ENCODE results near the gene TLNRD1.
A peak's percentile ranks its signal among the peaks of the same experiment; 100 is the strongest.

Gene TLNRD1

GRCh38 chr15:81013396-81013929 is 12.7 kb downstream of the TLNRD1 start:
- Mint-ChIP-seq H3K27ac (ENCODE audit: low read depth) (peak overlapping the region; percentile 9), H3K4me1 (peaks cover 28% of the 10 kb centered on the region), H3K36me3 (ENCODE audit: insufficient read depth) (peaks cover 4% of the 10 kb centered on the region), H3K4me3 (no peak overlapping the region), H3K9me3 (no peaks in the 10 kb centered on the region), H3K27me3 (no peaks in the 10 kb centered on the region)
- ATAC-seq (replicated peaks; ENCODE audit: extremely low read depth, poor library complexity, severe bottlenecking) (no peak), DNase-seq (ENCODE audit: low spot score in 2 of 2) (no peak)

DNA sequence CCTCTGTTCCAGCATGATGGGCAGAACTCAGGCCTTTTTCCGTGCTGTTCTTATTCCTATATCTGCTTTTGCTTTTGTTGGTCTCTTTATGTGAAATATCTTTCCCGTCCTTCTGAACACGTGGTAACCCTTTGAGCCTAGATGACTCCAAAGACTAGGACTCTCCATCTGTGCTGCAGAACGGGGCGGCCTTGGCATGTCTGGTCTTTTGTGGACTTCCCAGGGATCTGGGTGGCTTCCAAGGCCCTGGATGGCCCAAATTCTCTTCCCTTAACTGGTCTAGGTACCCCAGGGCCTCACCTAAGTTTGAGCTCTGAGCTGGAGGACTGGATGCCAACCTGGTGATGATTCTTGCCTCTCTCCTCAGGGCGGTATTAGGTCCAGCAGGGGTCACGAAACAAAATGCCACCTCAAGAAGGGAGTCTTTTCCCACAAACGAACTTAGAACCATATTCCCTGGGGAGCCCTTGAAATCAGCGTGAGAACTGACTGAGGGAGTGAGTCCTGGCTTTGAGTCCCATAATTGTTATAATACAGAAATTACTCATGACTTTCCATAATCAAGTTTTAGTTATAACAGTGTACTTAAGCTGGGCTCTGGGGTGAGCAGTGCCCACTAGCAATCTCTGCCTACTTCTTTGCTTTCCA is 13.8 kb downstream of the TLNRD1 start:
- DNase-seq (ENCODE audit: low spot score in 2 of 2) (no peak), ATAC-seq (replicated peaks; ENCODE audit: extremely low read depth, poor library complexity, severe bottlenecking) (no peak)
- Mint-ChIP-seq H3K4me3 (no peak overlapping the region), H3K27ac (ENCODE audit: low read depth) (no peak overlapping the region), H3K4me1 (peaks cover 20% of the 10 kb centered on the region), H3K27me3 (no peaks in the 10 kb centered on the region), H3K36me3 (ENCODE audit: insufficient read depth) (peaks cover 4% of the 10 kb centered on the region), H3K9me3 (no peaks in the 10 kb centered on the region)

DNA sequence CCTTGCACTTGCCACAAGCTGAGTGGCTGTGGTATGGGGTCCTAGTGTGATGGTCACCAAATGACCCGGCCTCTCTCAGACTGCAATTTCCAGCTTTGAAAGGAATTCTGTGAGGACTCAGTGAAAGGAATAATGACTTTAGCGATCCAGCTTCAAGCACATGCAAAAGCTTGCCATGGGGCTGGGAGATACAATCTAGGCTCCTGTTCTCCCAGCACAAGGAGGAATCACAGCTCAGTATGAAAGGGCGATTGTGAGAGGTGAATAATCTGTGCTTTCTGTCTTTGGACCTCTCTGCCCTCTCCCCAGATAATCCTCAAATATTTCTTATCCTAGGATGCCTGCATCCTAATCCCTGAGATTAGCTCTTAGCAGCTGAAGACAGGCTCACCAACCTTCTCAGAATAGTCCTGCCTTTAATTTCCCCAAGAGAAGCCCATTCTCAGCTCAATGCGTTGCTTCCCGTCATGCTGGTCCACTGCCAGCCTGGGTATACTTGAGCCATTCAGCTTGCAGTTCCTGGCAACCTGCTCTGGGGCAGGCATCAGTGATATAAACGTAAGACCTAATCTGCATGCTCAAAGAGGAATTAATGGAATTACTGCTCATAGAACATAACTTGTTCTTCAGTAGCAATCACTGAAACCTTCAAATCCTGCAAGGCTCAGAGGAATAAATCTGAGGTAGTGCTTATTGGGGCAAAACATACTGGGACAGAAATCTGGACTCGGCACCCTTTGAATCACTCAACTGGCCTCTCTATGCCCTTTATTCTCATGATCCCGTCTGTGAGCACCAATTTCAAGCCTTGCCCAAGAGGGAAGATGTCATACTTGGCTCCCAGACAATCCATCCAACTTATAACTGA is 15.1 kb downstream of the TLNRD1 start:
- Mint-ChIP-seq H3K4me1 (peaks cover 15% of the 10 kb centered on the region), H3K9me3 (no peaks in the 10 kb centered on the region), H3K4me3 (no peak overlapping the region), H3K27me3 (no peaks in the 10 kb centered on the region), H3K27ac (ENCODE audit: low read depth) (no peak overlapping the region), H3K36me3 (ENCODE audit: insufficient read depth) (peaks cover 4% of the 10 kb centered on the region)
- DNase-seq (ENCODE audit: low spot score in 2 of 2) (no peak), ATAC-seq (replicated peaks; ENCODE audit: extremely low read depth, poor library complexity, severe bottlenecking) (no peak)

GRCh38 chr15:81016489-81017068 is 15.9 kb downstream of the TLNRD1 start:
- Mint-ChIP-seq H3K4me3 (no peak overlapping the region), H3K36me3 (ENCODE audit: insufficient read depth) (peaks cover 4% of the 10 kb centered on the region), H3K27me3 (no peaks in the 10 kb centered on the region), H3K27ac (ENCODE audit: low read depth) (no peak overlapping the region), H3K4me1 (peaks cover 15% of the 10 kb centered on the region), H3K9me3 (no peaks in the 10 kb centered on the region)
- DNase-seq (ENCODE audit: low spot score in 2 of 2), result no peak
- ATAC-seq (replicated peaks; ENCODE audit: extremely low read depth, poor library complexity, severe bottlenecking), result no peak

DNA sequence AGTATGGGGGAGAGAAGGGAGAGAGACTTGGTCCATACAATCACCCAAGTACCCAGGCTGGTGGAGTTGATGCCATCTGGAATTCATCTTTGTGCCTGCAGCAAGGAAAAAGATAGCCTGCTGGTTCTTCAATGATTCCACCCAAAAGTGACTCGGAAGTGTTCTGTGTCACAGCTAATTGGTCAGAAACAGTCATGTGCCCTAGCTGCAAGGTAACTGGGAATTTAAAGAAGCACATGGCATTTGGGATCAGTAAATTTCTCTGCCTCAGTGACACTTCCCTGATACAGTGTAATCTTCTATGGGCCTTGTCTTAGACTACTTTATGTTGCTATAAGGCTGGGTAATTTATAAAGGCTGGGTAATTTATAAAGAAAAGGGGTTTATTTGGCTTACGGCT is 17.5 kb downstream of the TLNRD1 start:
- Mint-ChIP-seq H3K36me3 (ENCODE audit: insufficient read depth) (peaks cover 4% of the 10 kb centered on the region), H3K27ac (ENCODE audit: low read depth) (no peak overlapping the region), H3K4me1 (peaks cover 14% of the 10 kb centered on the region), H3K9me3 (no peaks in the 10 kb centered on the region), H3K27me3 (no peaks in the 10 kb centered on the region), H3K4me3 (no peak overlapping the region)
- ATAC-seq (replicated peaks; ENCODE audit: extremely low read depth, poor library complexity, severe bottlenecking), result no peak
- no peak for DNase-seq (ENCODE audit: low spot score in 2 of 2)

DNA sequence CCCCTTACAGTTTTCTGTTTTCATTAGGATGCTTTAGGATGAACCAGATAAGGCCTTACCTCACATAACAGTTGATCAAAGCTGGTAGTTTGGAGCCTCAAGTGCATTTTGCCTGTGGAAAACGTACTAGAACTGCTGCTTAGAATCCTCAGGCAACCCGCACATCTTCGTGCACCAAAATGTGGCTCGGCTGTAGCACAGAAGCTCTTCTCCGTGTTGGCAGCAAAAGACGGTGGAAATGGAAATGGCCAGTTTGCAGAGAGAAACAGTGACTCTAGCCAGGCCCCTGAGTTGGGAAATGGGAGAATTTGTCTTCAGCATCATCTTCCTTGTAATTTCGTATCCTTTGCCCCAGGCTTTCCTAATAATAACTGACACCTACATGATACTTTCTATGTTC is 20.6 kb downstream of the TLNRD1 start:
- Mint-ChIP-seq H3K27ac (ENCODE audit: low read depth) (no peak overlapping the region), H3K4me3 (no peak overlapping the region), H3K9me3 (no peaks in the 10 kb centered on the region), H3K36me3 (ENCODE audit: insufficient read depth) (no peaks in the 10 kb centered on the region), H3K27me3 (no peaks in the 10 kb centered on the region), H3K4me1 (peaks cover 13% of the 10 kb centered on the region)
- DNase-seq (ENCODE audit: low spot score in 2 of 2) (no peak), ATAC-seq (replicated peaks; ENCODE audit: extremely low read depth, poor library complexity, severe bottlenecking) (no peak)

DNA sequence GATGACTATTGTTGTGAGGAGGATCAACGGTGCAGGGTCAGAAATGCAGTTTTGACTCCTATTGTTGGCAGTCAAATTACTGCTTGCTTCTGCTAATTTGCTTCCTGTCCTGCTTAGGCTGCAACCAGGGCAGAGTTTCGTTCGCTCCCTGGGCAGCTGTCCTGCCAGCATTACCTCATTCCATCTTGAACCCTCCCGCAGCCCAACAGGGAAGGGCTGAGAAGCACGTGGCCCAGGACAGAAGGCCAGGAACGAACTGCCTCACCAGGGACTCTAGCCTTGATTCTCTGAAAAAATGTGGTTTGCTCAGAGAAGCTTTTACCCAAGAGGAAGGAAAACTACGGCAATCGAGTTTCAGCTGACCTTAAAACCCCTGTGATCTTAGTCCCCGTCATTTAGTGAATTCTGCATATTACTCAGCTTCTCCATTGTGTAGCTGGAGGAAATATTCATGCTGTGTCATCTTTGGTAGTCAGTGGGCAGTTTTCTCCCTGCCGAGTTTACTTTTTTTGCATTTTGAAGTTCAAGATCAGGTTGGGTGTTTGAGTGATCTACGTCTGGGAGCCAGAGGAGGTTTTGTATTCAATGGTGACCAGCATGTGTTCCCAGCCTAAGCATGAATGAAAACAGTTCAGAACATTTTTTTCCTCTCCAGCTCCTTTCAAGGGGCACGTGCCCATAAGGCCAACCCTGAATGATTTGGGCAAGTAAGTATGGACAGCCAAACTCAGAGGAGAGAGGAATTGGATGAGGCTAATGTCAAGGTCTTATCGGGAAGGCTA is 23.0 kb downstream of the TLNRD1 start:
- no peak for DNase-seq (ENCODE audit: low spot score in 2 of 2)
- Mint-ChIP-seq H3K27me3 (no peaks in the 10 kb centered on the region), H3K36me3 (ENCODE audit: insufficient read depth) (no peaks in the 10 kb centered on the region), H3K4me1 (peaks cover 13% of the 10 kb centered on the region), H3K9me3 (no peaks in the 10 kb centered on the region), H3K4me3 (no peak overlapping the region), H3K27ac (ENCODE audit: low read depth) (peak overlapping the region; percentile 62)
- peak; percentile 28 for ATAC-seq (replicated peaks; ENCODE audit: extremely low read depth, poor library complexity, severe bottlenecking)

GRCh38 chr15:81024265-81024872 is 23.6 kb downstream of the TLNRD1 start:
- ATAC-seq (replicated peaks; ENCODE audit: extremely low read depth, poor library complexity, severe bottlenecking) (no peak), DNase-seq (ENCODE audit: low spot score in 2 of 2) (no peak)
- Mint-ChIP-seq H3K36me3 (ENCODE audit: insufficient read depth) (no peaks in the 10 kb centered on the region), H3K4me3 (no peak overlapping the region), H3K9me3 (no peaks in the 10 kb centered on the region), H3K4me1 (peaks cover 13% of the 10 kb centered on the region), H3K27ac (ENCODE audit: low read depth) (no peak overlapping the region), H3K27me3 (peaks cover 6% of the 10 kb centered on the region)

GRCh38 chr15:81024936-81025335 is 24.2 kb downstream of the TLNRD1 start:
- ATAC-seq (replicated peaks; ENCODE audit: extremely low read depth, poor library complexity, severe bottlenecking) (no peak), DNase-seq (ENCODE audit: low spot score in 2 of 2) (no peak)
- Mint-ChIP-seq H3K9me3 (peaks cover 5% of the 10 kb centered on the region), H3K4me3 (no peak overlapping the region), H3K4me1 (peaks cover 13% of the 10 kb centered on the region), H3K27me3 (peaks cover 12% of the 10 kb centered on the region), H3K27ac (ENCODE audit: low read depth) (no peak overlapping the region), H3K36me3 (ENCODE audit: insufficient read depth) (no peaks in the 10 kb centered on the region)

DNA sequence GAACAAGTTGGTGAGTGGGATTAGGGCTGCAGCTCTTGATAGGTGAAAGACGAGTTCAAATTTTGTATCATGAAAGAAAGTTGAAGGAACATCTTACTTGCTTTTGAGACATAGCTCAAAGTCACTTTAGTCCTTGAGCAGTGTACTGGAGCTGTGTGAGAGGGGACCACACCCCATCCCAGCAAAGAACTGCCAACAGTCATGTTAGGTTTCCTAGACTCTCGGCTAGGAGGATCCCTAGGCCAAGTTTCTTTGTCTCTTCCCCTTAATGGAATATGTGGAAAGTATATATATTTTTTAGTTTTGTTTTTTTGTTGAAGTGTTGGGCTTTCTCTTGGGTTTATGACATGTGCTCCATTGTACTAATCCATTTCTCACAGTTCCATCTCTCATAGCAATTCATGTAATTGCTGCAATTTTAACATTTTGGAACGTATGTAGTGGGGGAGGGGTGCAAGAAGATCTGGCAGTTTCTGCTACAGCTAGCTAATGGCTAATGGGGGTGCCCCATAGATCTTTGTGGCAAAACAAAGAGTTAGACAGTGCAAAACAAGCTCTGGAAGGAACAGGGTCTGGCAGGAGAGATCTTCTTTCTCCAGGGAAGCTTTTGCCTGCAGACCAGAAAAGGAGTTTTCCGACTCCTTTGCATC is 25.1 kb downstream of the TLNRD1 start:
- no peak for ATAC-seq (replicated peaks; ENCODE audit: extremely low read depth, poor library complexity, severe bottlenecking)
- peaks cover 13% of the 10 kb centered on the region for H3K4me1 Mint-ChIP-seq
- DNase-seq (ENCODE audit: low spot score in 2 of 2), result no peak
- peaks cover 6% of the 10 kb centered on the region for H3K9me3 Mint-ChIP-seq
- no peak overlapping the region for H3K27ac Mint-ChIP-seq (ENCODE audit: low read depth)
- no peak overlapping the region for H3K4me3 Mint-ChIP-seq
- H3K27me3 Mint-ChIP-seq, result peaks cover 20% of the 10 kb centered on the region
- H3K36me3 Mint-ChIP-seq (ENCODE audit: insufficient read depth), result no peaks in the 10 kb centered on the region

GRCh38 chr15:81026836-81027599 is 26.3 kb downstream of the TLNRD1 start:
- Mint-ChIP-seq H3K4me1 (peaks cover 13% of the 10 kb centered on the region), H3K4me3 (no peak overlapping the region), H3K9me3 (peaks cover 6% of the 10 kb centered on the region), H3K27me3 (peaks cover 20% of the 10 kb centered on the region), H3K36me3 (ENCODE audit: insufficient read depth) (no peaks in the 10 kb centered on the region), H3K27ac (ENCODE audit: low read depth) (no peak overlapping the region)
- DNase-seq (ENCODE audit: low spot score in 2 of 2) (no peak), ATAC-seq (replicated peaks; ENCODE audit: extremely low read depth, poor library complexity, severe bottlenecking) (no peak)

All from central memory CD8-positive, alpha-beta T cell (primary cell).